Spleen (tissue), 7 donors: ENCODE results near the gene AP3S1.

Experiments used
- CTCF ChIP-seq, 11 experiments: fragments of 200-600 bp in 7 of 11; fragments of 450-650 bp in 4 of 11; sonication (generic) in 4 of 11; IDR thresholded peaks in 8 of 11; conservative IDR thresholded peaks in 3 of 11; 1 replicate in 7 of 11; 2 replicates in 4 of 11; pipeline versions ENCODE4 v1.4.0 to v1.8.0; 2016 to 2021; ENCODE audit warnings: antibody characterized with exemption in 11 of 11, inconsistent platforms in 4 of 11, mild to moderate bottlenecking in 1 of 11
- POLR2A ChIP-seq, 3 donors: fragments of 450-650 bp; IDR thresholded peaks; one replicate each; pipeline ENCODE4 v1.5.1; 2017; ENCODE audit warnings: antibody characterized with exemption in 3 of 3, mild to moderate bottlenecking in 1 of 3
- donor health status: DM: no; HTN: no; CAD: no; lungs with moderate emphysema.
- donor health status: DM: no; HTN: no; CAD: no.
- donor health status: DM: no; HTN: no; CAD: no.

GRCh38 chr5:115843444-115844130 lies 1.9 kb downstream of the AP3S1 start:
- TF ChIP-seq CTCF (IDR thresholded peaks at IDR 0.05 in 8 of 11, conservative IDR thresholded peaks at IDR 0.05 in 3 of 11) (no peak), POLR2A (IDR thresholded peaks at IDR 0.05) (no peak)
